GM12878 (cell line): Measurements from ENCODE around the gene PRKAB1. TPM values are rescaled to one million over a fixed set of nuclear protein-coding genes. Genes with fewer than 3 reads are reported as not detected.

Experiments
- CREB1 ChIP-seq: IDR thresholded peaks from 2 replicates; pipeline ENCODE4 v1.6.1; 2012; ENCODE audit warnings: low read depth, mild to moderate bottlenecking, inconsistent platforms
- E2F8 ChIP-seq: fragments of 450-650 bp; IDR thresholded peaks from 2 replicates; pipeline ENCODE4 v1.6.1; 2018; ENCODE audit warnings: mild to moderate bottlenecking, low read depth, moderate library complexity; ENCODE audit not compliant: partially characterized antibody
- FOXM1 ChIP-seq: IDR thresholded peaks from 2 replicates; pipeline ENCODE4 v1.6.1; 2012; ENCODE audit warnings: low read depth, mild to moderate bottlenecking, inconsistent platforms, low read length, moderate library complexity
- HCFC1 ChIP-seq: fragments of 150-350 bp; IDR thresholded peaks from 2 replicates; pipeline ENCODE4 v1.6.1; 2014; ENCODE audit warnings: low read length
- IKZF2 ChIP-seq, 2 experiments: fragments of 450-650 bp; IDR thresholded peaks; 2 replicates each; pipeline ENCODE4 v1.6.1; 2017; ENCODE audit warnings: mild to moderate bottlenecking in 2 of 2, moderate library complexity in 2 of 2
- MEF2A ChIP-seq: IDR thresholded peaks from 2 replicates; pipeline ENCODE4 v1.6.1; 2011; ENCODE audit warnings: low read depth, mild to moderate bottlenecking, low read length, moderate library complexity; ENCODE audit not compliant: insufficient read depth
- MTA3 ChIP-seq: IDR thresholded peaks from 2 replicates; pipeline ENCODE4 v1.6.1; 2012; ENCODE audit warnings: low read length, inconsistent platforms, borderline replicate concordance
- NFIC ChIP-seq: IDR thresholded peaks from 2 replicates; pipeline ENCODE4 v1.6.1; 2012; ENCODE audit warnings: low read depth, mild to moderate bottlenecking, inconsistent platforms, low read length, moderate library complexity
- PAX5 ChIP-seq: IDR thresholded peaks from 2 replicates; pipeline ENCODE4 v1.6.1; 2011; ENCODE audit warnings: low read depth, low read length, borderline replicate concordance
- POU2F2 ChIP-seq: IDR thresholded peaks from 3 replicates; pipeline ENCODE4 v1.6.1; 2011; ENCODE audit warnings: low read depth, mild to moderate bottlenecking, low read length, borderline replicate concordance
- RAD51 ChIP-seq: fragments of 450-650 bp; IDR thresholded peaks from 2 replicates; pipeline ENCODE4 v1.6.1; 2016; ENCODE audit warnings: moderate library complexity, mild to moderate bottlenecking, inconsistent platforms
- SIN3A ChIP-seq: IDR thresholded peaks from 2 replicates; pipeline ENCODE4 v1.6.1; 2012; ENCODE audit warnings: low read depth, low read length, improper control_type of control experiment
- SMARCA5 ChIP-seq: fragments of 450-650 bp; IDR thresholded peaks from 2 replicates; pipeline ENCODE4 v1.6.1; 2017; ENCODE audit warnings: mild to moderate bottlenecking
- TBL1XR1 ChIP-seq: IDR thresholded peaks from 2 replicates; pipeline ENCODE4 v1.6.1; 2012; ENCODE audit warnings: low read depth, low read length, improper control_type of control experiment
- TCF7 ChIP-seq: IDR thresholded peaks from 2 replicates; pipeline ENCODE4 v1.6.1; 2014; ENCODE audit warnings: antibody characterized with exemption, borderline replicate concordance
- ZBTB11 ChIP-seq: fragments of 450-650 bp; formaldehyde crosslinking; IDR thresholded peaks from 2 replicates; pipeline ENCODE4 v1.5.0; 2022; ENCODE audit warnings: mild to moderate bottlenecking, missing genetic modification characterization
- ZNF274 ChIP-seq: IDR thresholded peaks from one replicate; pipeline ENCODE4 v1.8.0; 2011; ENCODE audit not compliant: insufficient read length, insufficient read depth
- ZSCAN29 ChIP-seq: fragments of 450-650 bp; IDR thresholded peaks from 2 replicates; pipeline ENCODE4 v1.6.1; 2017; ENCODE audit warnings: mild to moderate bottlenecking, moderate library complexity
- polyA plus RNA-seq, 11 experiments: library from polyadenylated mRNA; depleted of rRNA in 4 of 11; unstranded in 6 of 11; stranded (reverse) in 5 of 11; fragments of >200 nt; fragmentation: Nextera tagmentation in 4 of 11; fragmentation: Illumina TruSeq in 1 of 11; extraction: Ambion mirVana in 4 of 11; extraction: Trizol in 1 of 11; gene quantifications; 1 replicate in 1 of 11; 2 replicates in 10 of 11; pipeline versions ENCODE4 v1.2.1 to v1.2.3, GENCODE V29; 2011 to 2016; ENCODE audit warnings: inconsistent platforms in 2 of 11, missing spikeins in 2 of 11, low read depth in 1 of 11
- total RNA-seq, 4 experiments: library from RNA; depleted of rRNA in 3 of 4; stranded (reverse); fragments of >200 nt in 3 of 4; fragmentation: Illumina TruSeq in 1 of 4; extraction: Trizol in 1 of 4; gene quantifications; 2 replicates each; pipeline versions ENCODE4 v1.2.1 to v1.2.3, GENCODE V29; 2013 to 2021
- TF ChIP-seq, protein P1 (sequence below): IDR thresholded peaks from 2 replicates; pipeline ENCODE4 v1.6.1; 2011; ENCODE audit warnings: borderline replicate concordance, low read depth, mild to moderate bottlenecking, moderate library complexity, low read length; ENCODE audit not compliant: insufficient read depth, poor library complexity, severe bottlenecking
- TF ChIP-seq, protein P2 (sequence below): IDR thresholded peaks from 2 replicates; pipeline ENCODE4 v1.6.1; 2012; ENCODE audit warnings: low read length, inconsistent platforms
- TF ChIP-seq, protein P3 (sequence below): IDR thresholded peaks from 2 replicates; pipeline ENCODE4 v1.6.1; 2012; ENCODE audit warnings: low read depth, low read length, improper control_type of control experiment

PRKAB1 gene
- total and polyA plus RNA-seq, 10 of the 15 experiments (the other 5 are each of a cell fraction or from before 2014, with no cell fraction given): 24.6 to 85.0 (median 50.6) TPM

DNA sequence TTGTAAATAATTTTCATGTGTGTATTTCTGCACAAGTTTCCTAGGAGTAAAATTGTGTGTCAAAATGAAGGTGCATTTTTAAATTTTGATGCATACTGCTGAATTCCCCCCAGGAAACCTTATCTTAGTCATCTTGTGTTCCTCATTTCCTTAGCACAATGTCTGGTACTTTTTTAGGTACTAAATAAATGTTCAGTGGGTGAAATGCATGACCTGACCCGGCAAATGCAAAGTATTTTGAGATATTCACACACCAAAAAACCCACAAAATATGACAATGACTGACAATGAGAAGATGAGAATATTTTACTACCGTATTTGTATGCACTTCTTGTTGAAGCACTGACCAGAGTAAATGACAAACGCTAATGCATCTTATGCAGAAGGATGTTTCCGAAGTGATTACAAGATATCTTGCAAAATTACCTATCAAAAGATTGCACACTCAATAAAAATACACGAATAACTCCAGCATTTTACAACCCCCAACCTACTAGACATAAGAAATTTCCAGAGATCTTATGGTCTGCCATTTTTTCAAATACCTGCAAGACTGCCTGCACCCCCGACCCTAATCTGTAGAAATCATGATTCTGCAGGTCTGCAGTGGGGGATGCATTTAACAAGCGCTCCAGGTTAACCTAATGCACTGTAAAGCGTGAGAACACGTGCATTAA, 895 bp upstream of the PRKAB1 start (continued):
- TF ChIP-seq TBL1XR1: 0 out of 2 replicates have a peak, but pooled peaks have one; percentile 8
- TF ChIP-seq, protein P1, sequence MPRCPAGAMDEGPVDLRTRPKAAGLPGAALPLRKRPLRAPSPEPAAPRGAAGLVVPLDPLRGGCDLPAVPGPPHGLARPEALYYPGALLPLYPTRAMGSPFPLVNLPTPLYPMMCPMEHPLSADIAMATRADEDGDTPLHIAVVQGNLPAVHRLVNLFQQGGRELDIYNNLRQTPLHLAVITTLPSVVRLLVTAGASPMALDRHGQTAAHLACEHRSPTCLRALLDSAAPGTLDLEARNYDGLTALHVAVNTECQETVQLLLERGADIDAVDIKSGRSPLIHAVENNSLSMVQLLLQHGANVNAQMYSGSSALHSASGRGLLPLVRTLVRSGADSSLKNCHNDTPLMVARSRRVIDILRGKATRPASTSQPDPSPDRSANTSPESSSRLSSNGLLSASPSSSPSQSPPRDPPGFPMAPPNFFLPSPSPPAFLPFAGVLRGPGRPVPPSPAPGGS: no peak
- TF ChIP-seq ZBTB11 (CRISPR knock-in tag): 0 out of 2 replicates have a peak, but pooled peaks have one; percentile 31
- peak; percentile 92 for TF ChIP-seq FOXM1
- TF ChIP-seq ZSCAN29: no peak
- TF ChIP-seq, protein P2, sequence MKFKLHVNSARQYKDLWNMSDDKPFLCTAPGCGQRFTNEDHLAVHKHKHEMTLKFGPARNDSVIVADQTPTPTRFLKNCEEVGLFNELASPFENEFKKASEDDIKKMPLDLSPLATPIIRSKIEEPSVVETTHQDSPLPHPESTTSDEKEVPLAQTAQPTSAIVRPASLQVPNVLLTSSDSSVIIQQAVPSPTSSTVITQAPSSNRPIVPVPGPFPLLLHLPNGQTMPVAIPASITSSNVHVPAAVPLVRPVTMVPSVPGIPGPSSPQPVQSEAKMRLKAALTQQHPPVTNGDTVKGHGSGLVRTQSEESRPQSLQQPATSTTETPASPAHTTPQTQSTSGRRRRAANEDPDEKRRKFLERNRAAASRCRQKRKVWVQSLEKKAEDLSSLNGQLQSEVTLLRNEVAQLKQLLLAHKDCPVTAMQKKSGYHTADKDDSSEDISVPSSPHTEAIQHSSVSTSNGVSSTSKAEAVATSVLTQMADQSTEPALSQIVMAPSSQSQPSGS: peak; percentile 74
- no peak; the same call in 1 of the 2 replicates for TF ChIP-seq SIN3A
- peak; percentile 58; the same call in 1 of the 2 replicates for TF ChIP-seq CREB1
- TF ChIP-seq ZNF274: no peak
- no peak for TF ChIP-seq HCFC1
- no peak for TF ChIP-seq RAD51
- TF ChIP-seq SMARCA5: 0 out of 2 replicates have a peak, but pooled peaks have one; percentile 53
- TF ChIP-seq MTA3: 0 out of 2 replicates have a peak, but pooled peaks have one; percentile 31
- TF ChIP-seq NFIC: peak; percentile 93
- peak; percentile 62; the same call in 1 of the 3 replicates for TF ChIP-seq POU2F2
- no peak for TF ChIP-seq E2F8
- peak; percentile 49 to 51; a peak in 2 of 4 replicates for TF ChIP-seq IKZF2 (IDR thresholded peaks at IDR 0.05)
- TF ChIP-seq TCF7: 0 out of 2 replicates have a peak, but pooled peaks have one; percentile 3
- TF ChIP-seq, protein P3, sequence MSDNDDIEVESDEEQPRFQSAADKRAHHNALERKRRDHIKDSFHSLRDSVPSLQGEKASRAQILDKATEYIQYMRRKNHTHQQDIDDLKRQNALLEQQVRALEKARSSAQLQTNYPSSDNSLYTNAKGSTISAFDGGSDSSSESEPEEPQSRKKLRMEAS: no peak
- 0 out of 2 replicates have a peak, but pooled peaks have one; percentile 13 for TF ChIP-seq PAX5
- TF ChIP-seq MEF2A: peak; percentile 62; the same call in 1 of the 2 replicates
